ENCODE results near the gene DOK3.

DOK3 gene

GRCh38 chr5:177548495-177548894, 38.9 kb upstream of the DOK3 start:
- Histone ChIP-seq H3K4me2 (ENCODE audit: low read depth, low read length, poor library complexity, severe bottlenecking) (no peak overlapping the region), H2AFZ (ENCODE audit: low read length) (no peak overlapping the region), H3K9me3 (ENCODE audit: insufficient read depth, low read depth, low read length) (no peaks in the 10 kb centered on the region), H3K9me2 (replicated peaks; ENCODE audit: low read depth, low read length) (no peaks in the 10 kb centered on the region), H3K79me2 (ENCODE audit: insufficient read depth, low read length) (peaks cover 28% of the 10 kb centered on the region), H3K36me3 (ENCODE audit: insufficient read depth, low read length) (no peaks in the 10 kb centered on the region), H3K4me3 (ENCODE audit: low read length, poor library complexity, severe bottlenecking) (no peak overlapping the region), H3K9ac (ENCODE audit: low read depth, low read length, poor library complexity, severe bottlenecking) (no peak overlapping the region), H3K4me1 (ENCODE audit: insufficient read depth, low read length, poor library complexity, severe bottlenecking) (peaks cover 15% of the 10 kb centered on the region), H3K27me3 (ENCODE audit: insufficient read depth, low read length, poor library complexity, severe bottlenecking) (no peaks in the 10 kb centered on the region), H3F3A (ENCODE audit: low read depth) (no peaks in the 10 kb centered on the region), H4K20me1 (ENCODE audit: insufficient read depth, low read length, poor library complexity, severe bottlenecking) (peaks cover 11% of the 10 kb centered on the region)
- TF ChIP-seq EZH2phosphoT487 (IDR thresholded peaks at IDR 0.05; ENCODE audit: borderline replicate concordance) = no peak
- TF ChIP-seq, protein P1, sequence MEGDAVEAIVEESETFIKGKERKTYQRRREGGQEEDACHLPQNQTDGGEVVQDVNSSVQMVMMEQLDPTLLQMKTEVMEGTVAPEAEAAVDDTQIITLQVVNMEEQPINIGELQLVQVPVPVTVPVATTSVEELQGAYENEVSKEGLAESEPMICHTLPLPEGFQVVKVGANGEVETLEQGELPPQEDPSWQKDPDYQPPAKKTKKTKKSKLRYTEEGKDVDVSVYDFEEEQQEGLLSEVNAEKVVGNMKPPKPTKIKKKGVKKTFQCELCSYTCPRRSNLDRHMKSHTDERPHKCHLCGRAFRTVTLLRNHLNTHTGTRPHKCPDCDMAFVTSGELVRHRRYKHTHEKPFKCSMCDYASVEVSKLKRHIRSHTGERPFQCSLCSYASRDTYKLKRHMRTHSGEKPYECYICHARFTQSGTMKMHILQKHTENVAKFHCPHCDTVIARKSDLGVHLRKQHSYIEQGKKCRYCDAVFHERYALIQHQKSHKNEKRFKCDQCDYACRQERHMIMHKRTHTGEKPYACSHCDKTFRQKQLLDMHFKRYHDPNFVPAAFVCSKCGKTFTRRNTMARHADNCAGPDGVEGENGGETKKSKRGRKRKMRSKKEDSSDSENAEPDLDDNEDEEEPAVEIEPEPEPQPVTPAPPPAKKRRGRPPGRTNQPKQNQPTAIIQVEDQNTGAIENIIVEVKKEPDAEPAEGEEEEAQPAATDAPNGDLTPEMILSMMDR (conservative IDR thresholded peaks at IDR 0.05; ENCODE audit: low read length) = no peak

GRCh38 chr5:177547736-177548135, 38.1 kb upstream of the DOK3 start:
- no peak overlapping the region for H3K4me3 ChIP-seq (ENCODE audit: low read length, poor library complexity, severe bottlenecking)
- no peaks in the 10 kb centered on the region for H3K27me3 ChIP-seq (ENCODE audit: insufficient read depth, low read length, poor library complexity, severe bottlenecking)
- H3K9ac ChIP-seq (ENCODE audit: low read depth, low read length, poor library complexity, severe bottlenecking) = no peak overlapping the region
- H3K4me2 ChIP-seq (ENCODE audit: low read depth, low read length, poor library complexity, severe bottlenecking) = no peak overlapping the region
- no peaks in the 10 kb centered on the region for H3K36me3 ChIP-seq (ENCODE audit: insufficient read depth, low read length)
- no peak overlapping the region for H2AFZ ChIP-seq (ENCODE audit: low read length)
- peaks cover 4% of the 10 kb centered on the region for H4K20me1 ChIP-seq (ENCODE audit: insufficient read depth, low read length, poor library complexity, severe bottlenecking)
- no peaks in the 10 kb centered on the region for H3K9me2 ChIP-seq (replicated peaks; ENCODE audit: low read depth, low read length)
- no peaks in the 10 kb centered on the region for H3K9me3 ChIP-seq (ENCODE audit: insufficient read depth, low read depth, low read length)
- peaks cover 20% of the 10 kb centered on the region for H3K79me2 ChIP-seq (ENCODE audit: insufficient read depth, low read length)
- H3F3A ChIP-seq (ENCODE audit: low read depth) = no peaks in the 10 kb centered on the region
- peaks cover 8% of the 10 kb centered on the region for H3K4me1 ChIP-seq (ENCODE audit: insufficient read depth, low read length, poor library complexity, severe bottlenecking)
- TF ChIP-seq, protein P1 (conservative IDR thresholded peaks at IDR 0.05; ENCODE audit: low read length) = no peak
- TF ChIP-seq EZH2phosphoT487 (IDR thresholded peaks at IDR 0.05; ENCODE audit: borderline replicate concordance) = no peak

- no peak overlapping the region for H2AFZ ChIP-seq (ENCODE audit: low read length)
- H3K4me1 ChIP-seq (ENCODE audit: insufficient read depth, low read length, poor library complexity, severe bottlenecking) = no peaks in the 10 kb centered on the region
- no peaks in the 10 kb centered on the region for H3K9me3 ChIP-seq (ENCODE audit: insufficient read depth, low read depth, low read length)
- H3K27me3 ChIP-seq (ENCODE audit: insufficient read depth, low read length, poor library complexity, severe bottlenecking) = no peaks in the 10 kb centered on the region
- H3K36me3 ChIP-seq (ENCODE audit: insufficient read depth, low read length) = no peaks in the 10 kb centered on the region
- TF ChIP-seq EZH2phosphoT487 (IDR thresholded peaks at IDR 0.05; ENCODE audit: borderline replicate concordance) = no peak
- TF ChIP-seq, protein P1 (conservative IDR thresholded peaks at IDR 0.05; ENCODE audit: low read length) = no peak
- no peak overlapping the region for H3K9ac ChIP-seq (ENCODE audit: low read depth, low read length, poor library complexity, severe bottlenecking)
- H3K9me2 ChIP-seq (replicated peaks; ENCODE audit: low read depth, low read length) = no peaks in the 10 kb centered on the region
- no peak overlapping the region for H3K4me3 ChIP-seq (ENCODE audit: low read length, poor library complexity, severe bottlenecking)
- H4K20me1 ChIP-seq (ENCODE audit: insufficient read depth, low read length, poor library complexity, severe bottlenecking) = no peaks in the 10 kb centered on the region
- no peak overlapping the region for H3K4me2 ChIP-seq (ENCODE audit: low read depth, low read length, poor library complexity, severe bottlenecking)
- H3F3A ChIP-seq (ENCODE audit: low read depth) = no peaks in the 10 kb centered on the region
- H3K79me2 ChIP-seq (ENCODE audit: insufficient read depth, low read length) = peaks cover 6% of the 10 kb centered on the region; the same call in 1 of the 2 replicates
Observed at GRCh38 chr5:177546258-177546741, 36.7 kb upstream of the DOK3 start.
